Esophagus squamous epithelium (tissue), 4 donors: Measurements from ENCODE around the gene C18orf63.

ENCODE experiments used
- POLR2A ChIP-seq, 4 donors: fragments of 450-650 bp; IDR thresholded peaks; one replicate each; pipeline ENCODE4 v1.6.1; 2017; ENCODE audit warnings: antibody characterized with exemption in 4 of 4, mild to moderate bottlenecking in 4 of 4, moderate library complexity in 3 of 4
- TF ChIP-seq, protein P1 (sequence below), 6 experiments: fragments of 450-650 bp in 4 of 6; fragments of 200-600 bp in 2 of 6; sonication (generic) in 2 of 6; IDR thresholded peaks; one replicate each; pipeline ENCODE4 v1.5.1; 2016 to 2019; ENCODE audit warnings: antibody characterized with exemption in 6 of 6, mild to moderate bottlenecking in 4 of 6, moderate library complexity in 4 of 6

DNA sequence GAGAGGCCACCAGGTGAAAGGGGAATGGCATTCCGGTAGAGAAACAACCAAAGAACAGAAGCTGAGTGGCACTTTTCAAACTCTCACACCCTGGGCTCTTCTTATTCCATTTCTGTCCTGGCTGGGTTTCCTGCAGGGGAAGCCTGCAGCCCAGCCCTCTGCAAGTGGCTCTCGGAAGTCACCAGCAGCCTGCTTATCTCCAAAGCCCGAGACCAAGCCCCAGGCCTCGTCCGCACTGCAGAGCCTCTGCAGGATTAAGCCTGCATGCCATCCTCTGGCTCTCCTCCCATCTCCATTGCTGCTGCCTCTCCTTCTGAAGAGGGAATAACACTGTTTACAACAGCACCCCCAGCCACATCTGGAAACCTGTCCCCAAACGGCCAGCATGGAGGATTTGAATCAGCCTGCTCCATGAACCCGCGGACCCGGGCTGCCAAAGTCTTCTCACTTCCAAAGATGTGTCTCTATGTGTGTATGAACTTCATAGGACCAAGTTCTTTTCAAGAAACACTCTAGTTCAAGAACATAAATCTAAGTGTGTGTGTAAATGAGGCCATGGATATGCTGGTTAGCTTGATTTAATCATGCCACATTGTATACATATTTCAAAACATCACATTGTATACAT lies 87.3 kb downstream of the C18orf63 start:
- TF ChIP-seq, protein P1, sequence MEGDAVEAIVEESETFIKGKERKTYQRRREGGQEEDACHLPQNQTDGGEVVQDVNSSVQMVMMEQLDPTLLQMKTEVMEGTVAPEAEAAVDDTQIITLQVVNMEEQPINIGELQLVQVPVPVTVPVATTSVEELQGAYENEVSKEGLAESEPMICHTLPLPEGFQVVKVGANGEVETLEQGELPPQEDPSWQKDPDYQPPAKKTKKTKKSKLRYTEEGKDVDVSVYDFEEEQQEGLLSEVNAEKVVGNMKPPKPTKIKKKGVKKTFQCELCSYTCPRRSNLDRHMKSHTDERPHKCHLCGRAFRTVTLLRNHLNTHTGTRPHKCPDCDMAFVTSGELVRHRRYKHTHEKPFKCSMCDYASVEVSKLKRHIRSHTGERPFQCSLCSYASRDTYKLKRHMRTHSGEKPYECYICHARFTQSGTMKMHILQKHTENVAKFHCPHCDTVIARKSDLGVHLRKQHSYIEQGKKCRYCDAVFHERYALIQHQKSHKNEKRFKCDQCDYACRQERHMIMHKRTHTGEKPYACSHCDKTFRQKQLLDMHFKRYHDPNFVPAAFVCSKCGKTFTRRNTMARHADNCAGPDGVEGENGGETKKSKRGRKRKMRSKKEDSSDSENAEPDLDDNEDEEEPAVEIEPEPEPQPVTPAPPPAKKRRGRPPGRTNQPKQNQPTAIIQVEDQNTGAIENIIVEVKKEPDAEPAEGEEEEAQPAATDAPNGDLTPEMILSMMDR (IDR thresholded peaks at IDR 0.05): no peak
- no peak for TF ChIP-seq POLR2A (IDR thresholded peaks at IDR 0.05)
